WTC11 (cell line): Measurements from ENCODE around the gene ZNF438.

ENCODE experiments used
- ATF3 ChIP-seq: sonication (generic); formaldehyde crosslinking; conservative IDR thresholded peaks from 2 replicates; pipeline ENCODE4 v1.8.1; 2022; ENCODE audit warnings: mild to moderate bottlenecking, missing genetic modification reagents
- ESRRA ChIP-seq: sonication (generic); formaldehyde crosslinking; IDR thresholded peaks from 2 replicates; pipeline ENCODE4 v1.8.1; 2022; ENCODE audit warnings: mild to moderate bottlenecking, missing genetic modification reagents, borderline replicate concordance
- FOXJ3 ChIP-seq: sonication (generic); formaldehyde crosslinking; IDR thresholded peaks from 2 replicates; pipeline ENCODE4 v1.9.0; 2021; ENCODE audit warnings: missing genetic modification reagents, mild to moderate bottlenecking, borderline replicate concordance
- FOXK1 ChIP-seq: sonication (generic); formaldehyde crosslinking; IDR thresholded peaks from 2 replicates; pipeline ENCODE4 v1.8.0; 2022; ENCODE audit warnings: mild to moderate bottlenecking, moderate library complexity, missing genetic modification reagents
- NR3C1 ChIP-seq: sonication (generic); formaldehyde crosslinking; conservative IDR thresholded peaks from 2 replicates; pipeline ENCODE4 v1.8.1; 2023; ENCODE audit warnings: low read depth, mild to moderate bottlenecking, missing genetic modification reagents
- ZNF138 ChIP-seq: sonication (generic); formaldehyde crosslinking; conservative IDR thresholded peaks from 2 replicates; pipeline ENCODE4 v1.8.1; 2022; ENCODE audit warnings: mild to moderate bottlenecking, moderate library complexity, missing genetic modification reagents
- ZNF281 ChIP-seq: sonication (generic); formaldehyde crosslinking; IDR thresholded peaks from 2 replicates; pipeline ENCODE4 v1.8.0; 2023; ENCODE audit warnings: mild to moderate bottlenecking, missing genetic modification reagents
- TF ChIP-seq, protein P1 (sequence below): fragments of 200-600 bp; IDR thresholded peaks from 2 replicates; pipeline ENCODE4 v1.8.0; 2022; ENCODE audit warnings: antibody characterized with exemption
- TF ChIP-seq, protein P2 (sequence below): sonication (generic); formaldehyde crosslinking; IDR thresholded peaks from 2 replicates; pipeline ENCODE4 v1.8.0; 2022; ENCODE audit warnings: missing genetic modification reagents
- TF ChIP-seq, protein P3 (sequence below): sonication (generic); formaldehyde crosslinking; IDR thresholded peaks from 2 replicates; pipeline ENCODE4 v1.8.0; 2022; ENCODE audit warnings: mild to moderate bottlenecking, missing genetic modification reagents
- TF ChIP-seq, protein P4 (sequence below): sonication (generic); formaldehyde crosslinking; IDR thresholded peaks from 2 replicates; pipeline ENCODE4 v1.8.1; 2022; ENCODE audit warnings: mild to moderate bottlenecking, missing genetic modification reagents, moderate library complexity, borderline replicate concordance

- TF ChIP-seq, protein P1, sequence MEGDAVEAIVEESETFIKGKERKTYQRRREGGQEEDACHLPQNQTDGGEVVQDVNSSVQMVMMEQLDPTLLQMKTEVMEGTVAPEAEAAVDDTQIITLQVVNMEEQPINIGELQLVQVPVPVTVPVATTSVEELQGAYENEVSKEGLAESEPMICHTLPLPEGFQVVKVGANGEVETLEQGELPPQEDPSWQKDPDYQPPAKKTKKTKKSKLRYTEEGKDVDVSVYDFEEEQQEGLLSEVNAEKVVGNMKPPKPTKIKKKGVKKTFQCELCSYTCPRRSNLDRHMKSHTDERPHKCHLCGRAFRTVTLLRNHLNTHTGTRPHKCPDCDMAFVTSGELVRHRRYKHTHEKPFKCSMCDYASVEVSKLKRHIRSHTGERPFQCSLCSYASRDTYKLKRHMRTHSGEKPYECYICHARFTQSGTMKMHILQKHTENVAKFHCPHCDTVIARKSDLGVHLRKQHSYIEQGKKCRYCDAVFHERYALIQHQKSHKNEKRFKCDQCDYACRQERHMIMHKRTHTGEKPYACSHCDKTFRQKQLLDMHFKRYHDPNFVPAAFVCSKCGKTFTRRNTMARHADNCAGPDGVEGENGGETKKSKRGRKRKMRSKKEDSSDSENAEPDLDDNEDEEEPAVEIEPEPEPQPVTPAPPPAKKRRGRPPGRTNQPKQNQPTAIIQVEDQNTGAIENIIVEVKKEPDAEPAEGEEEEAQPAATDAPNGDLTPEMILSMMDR: no peak
- TF ChIP-seq ZNF138 (CRISPR knock-in tag) (no peak), ZNF281 (CRISPR knock-in tag) (no peak), NR3C1 (CRISPR knock-in tag) (no peak), ESRRA (CRISPR knock-in tag) (no peak), ATF3 (CRISPR knock-in tag) (no peak), FOXK1 (CRISPR knock-in tag) (no peak), FOXJ3 (CRISPR knock-in tag) (no peak)
- TF ChIP-seq, protein P2, sequence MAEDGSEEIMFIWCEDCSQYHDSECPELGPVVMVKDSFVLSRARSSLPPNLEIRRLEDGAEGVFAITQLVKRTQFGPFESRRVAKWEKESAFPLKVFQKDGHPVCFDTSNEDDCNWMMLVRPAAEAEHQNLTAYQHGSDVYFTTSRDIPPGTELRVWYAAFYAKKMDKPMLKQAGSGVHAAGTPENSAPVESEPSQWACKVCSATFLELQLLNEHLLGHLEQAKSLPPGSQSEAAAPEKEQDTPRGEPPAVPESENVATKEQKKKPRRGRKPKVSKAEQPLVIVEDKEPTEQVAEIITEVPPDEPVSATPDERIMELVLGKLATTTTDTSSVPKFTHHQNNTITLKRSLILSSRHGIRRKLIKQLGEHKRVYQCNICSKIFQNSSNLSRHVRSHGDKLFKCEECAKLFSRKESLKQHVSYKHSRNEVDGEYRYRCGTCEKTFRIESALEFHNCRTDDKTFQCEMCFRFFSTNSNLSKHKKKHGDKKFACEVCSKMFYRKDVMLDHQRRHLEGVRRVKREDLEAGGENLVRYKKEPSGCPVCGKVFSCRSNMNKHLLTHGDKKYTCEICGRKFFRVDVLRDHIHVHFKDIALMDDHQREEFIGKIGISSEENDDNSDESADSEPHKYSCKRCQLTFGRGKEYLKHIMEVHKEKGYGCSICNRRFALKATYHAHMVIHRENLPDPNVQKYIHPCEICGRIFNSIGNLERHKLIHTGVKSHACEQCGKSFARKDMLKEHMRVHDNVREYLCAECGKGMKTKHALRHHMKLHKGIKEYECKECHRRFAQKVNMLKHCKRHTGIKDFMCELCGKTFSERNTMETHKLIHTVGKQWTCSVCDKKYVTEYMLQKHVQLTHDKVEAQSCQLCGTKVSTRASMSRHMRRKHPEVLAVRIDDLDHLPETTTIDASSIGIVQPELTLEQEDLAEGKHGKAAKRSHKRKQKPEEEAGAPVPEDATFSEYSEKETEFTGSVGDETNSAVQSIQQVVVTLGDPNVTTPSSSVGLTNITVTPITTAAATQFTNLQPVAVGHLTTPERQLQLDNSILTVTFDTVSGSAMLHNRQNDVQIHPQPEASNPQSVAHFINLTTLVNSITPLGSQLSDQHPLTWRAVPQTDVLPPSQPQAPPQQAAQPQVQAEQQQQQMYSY (CRISPR knock-in tag): no peak
- TF ChIP-seq, protein P3, sequence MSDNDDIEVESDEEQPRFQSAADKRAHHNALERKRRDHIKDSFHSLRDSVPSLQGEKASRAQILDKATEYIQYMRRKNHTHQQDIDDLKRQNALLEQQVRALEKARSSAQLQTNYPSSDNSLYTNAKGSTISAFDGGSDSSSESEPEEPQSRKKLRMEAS: no peak
- TF ChIP-seq, protein P4, sequence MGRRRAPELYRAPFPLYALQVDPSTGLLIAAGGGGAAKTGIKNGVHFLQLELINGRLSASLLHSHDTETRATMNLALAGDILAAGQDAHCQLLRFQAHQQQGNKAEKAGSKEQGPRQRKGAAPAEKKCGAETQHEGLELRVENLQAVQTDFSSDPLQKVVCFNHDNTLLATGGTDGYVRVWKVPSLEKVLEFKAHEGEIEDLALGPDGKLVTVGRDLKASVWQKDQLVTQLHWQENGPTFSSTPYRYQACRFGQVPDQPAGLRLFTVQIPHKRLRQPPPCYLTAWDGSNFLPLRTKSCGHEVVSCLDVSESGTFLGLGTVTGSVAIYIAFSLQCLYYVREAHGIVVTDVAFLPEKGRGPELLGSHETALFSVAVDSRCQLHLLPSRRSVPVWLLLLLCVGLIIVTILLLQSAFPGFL (CRISPR knock-in tag): no peak
Observed at GRCh38 chr10:30967650-30968410, 63.8 kb downstream of the ZNF438 start.
